ENCODE results near the gene CHD6. TPM values are rescaled to one million over a fixed set of nuclear protein-coding genes. Genes with fewer than 3 reads are reported as not detected.

Gene CHD6
- total RNA-seq, 6 donors from 2014 or later = 25.4 to 62.9 (median 35.3) TPM

DNA sequence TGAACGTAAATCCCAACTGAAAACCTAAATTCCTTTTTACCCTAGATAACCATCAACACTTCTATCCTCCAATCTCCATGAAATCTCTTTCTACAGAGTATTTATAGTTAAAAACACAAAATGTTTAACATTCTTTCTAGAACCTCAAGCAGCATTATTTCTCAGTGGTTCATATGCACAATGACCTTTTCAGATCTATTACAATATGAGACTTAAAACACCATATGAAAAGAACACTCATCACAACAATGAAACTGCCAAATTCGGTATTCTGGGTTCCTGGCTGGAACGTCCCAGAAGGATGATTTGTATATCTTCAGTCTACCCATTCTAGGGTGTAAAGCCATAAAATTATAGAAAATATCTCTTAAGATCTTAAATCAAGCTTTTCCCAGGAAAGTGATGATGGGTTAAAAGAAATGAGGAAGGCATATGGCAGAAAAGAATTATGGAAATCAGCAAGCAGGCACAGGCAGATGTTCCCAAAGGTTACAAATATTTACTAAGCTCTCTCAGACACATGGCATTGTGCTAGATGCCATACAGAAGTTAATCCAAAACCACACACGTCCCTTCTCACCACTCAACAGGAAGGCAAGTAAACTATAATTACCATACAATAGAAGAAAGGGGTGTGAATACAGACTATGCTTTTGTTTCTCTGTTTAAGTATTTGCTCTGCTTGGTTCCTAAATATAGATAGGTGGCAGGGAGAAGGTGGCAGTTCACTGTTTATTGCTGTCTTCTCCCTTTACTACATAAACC lies 118.0 kb downstream of the CHD6 start:
- Histone ChIP-seq H3K4me1 (peaks cover 0 to 5% (median 0%) of the 10 kb centered on the region in 4 donors), H3K4me3 (no peak overlapping the region), H3K9me3 (no peaks in the 10 kb centered on the region), H3K27me3 (no peaks in the 10 kb centered on the region), H3K36me3 (peaks cover 0 to 17% (median 3%) of the 10 kb centered on the region in 4 donors), H3K27ac (no peak overlapping the region)
- 79 to 81% methylated on average over 4 of the region's 4 CpGs for WGBS, 2 donors
- no peak for DNase-seq
- TF ChIP-seq, protein P1, sequence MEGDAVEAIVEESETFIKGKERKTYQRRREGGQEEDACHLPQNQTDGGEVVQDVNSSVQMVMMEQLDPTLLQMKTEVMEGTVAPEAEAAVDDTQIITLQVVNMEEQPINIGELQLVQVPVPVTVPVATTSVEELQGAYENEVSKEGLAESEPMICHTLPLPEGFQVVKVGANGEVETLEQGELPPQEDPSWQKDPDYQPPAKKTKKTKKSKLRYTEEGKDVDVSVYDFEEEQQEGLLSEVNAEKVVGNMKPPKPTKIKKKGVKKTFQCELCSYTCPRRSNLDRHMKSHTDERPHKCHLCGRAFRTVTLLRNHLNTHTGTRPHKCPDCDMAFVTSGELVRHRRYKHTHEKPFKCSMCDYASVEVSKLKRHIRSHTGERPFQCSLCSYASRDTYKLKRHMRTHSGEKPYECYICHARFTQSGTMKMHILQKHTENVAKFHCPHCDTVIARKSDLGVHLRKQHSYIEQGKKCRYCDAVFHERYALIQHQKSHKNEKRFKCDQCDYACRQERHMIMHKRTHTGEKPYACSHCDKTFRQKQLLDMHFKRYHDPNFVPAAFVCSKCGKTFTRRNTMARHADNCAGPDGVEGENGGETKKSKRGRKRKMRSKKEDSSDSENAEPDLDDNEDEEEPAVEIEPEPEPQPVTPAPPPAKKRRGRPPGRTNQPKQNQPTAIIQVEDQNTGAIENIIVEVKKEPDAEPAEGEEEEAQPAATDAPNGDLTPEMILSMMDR (IDR thresholded peaks at IDR 0.05) = no peak
- no peak for ATAC-seq (ENCODE audit: low FRiP score in 2 of 2)

DNA sequence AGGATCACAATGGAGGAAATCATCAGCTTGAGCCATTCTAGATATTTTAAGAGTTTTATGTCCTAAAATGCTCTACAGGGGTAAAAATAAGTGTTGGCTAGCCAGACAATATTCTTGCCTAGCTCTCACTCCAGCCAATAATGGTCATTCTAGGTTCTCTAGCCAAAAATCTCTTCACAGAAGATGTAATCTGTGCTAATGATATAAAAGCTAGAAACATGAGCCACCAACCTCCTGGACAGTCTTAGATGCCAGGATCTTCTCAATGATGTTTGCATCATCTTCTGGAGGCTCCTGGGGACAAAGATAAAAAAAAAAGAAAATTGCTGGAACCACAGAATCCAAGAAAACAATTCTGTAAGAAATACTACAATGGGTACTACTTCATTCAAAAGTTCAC lies 119.1 kb downstream of the CHD6 start:
- Histone ChIP-seq H3K27me3 (no peaks in the 10 kb centered on the region), H3K9me3 (no peaks in the 10 kb centered on the region), H3K36me3 (peaks cover 0 to 17% (median 3%) of the 10 kb centered on the region in 4 donors), H3K4me3 (no peak overlapping the region), H3K4me1 (peaks cover 0 to 5% (median 0%) of the 10 kb centered on the region in 4 donors), H3K27ac (no peak overlapping the region)
- DNase-seq (no peak), ATAC-seq (ENCODE audit: low FRiP score in 2 of 2) (no peak)
- TF ChIP-seq EP300 (IDR thresholded peaks at IDR 0.05) (no peak), POLR2AphosphoS5 (IDR thresholded peaks at IDR 0.05) (no peak), POLR2A (IDR thresholded peaks at IDR 0.05) (no peak)
- TF ChIP-seq, protein P1 (IDR thresholded peaks at IDR 0.05) = no peak

GRCh38 chr20:41497186-41497895 lies 120.8 kb downstream of the CHD6 start:
- Histone ChIP-seq H3K27me3 (no peaks in the 10 kb centered on the region), H3K9me3 (no peaks in the 10 kb centered on the region), H3K36me3 (peaks cover 0 to 32% (median 5%) of the 10 kb centered on the region in 4 donors), H3K27ac (no peak overlapping the region), H3K4me3 (no peak overlapping the region), H3K4me1 (peaks cover 0 to 5% (median 0%) of the 10 kb centered on the region in 4 donors)
- no peak for DNase-seq
- ATAC-seq (ENCODE audit: low FRiP score in 2 of 2) = no peak
- TF ChIP-seq, protein P1 (IDR thresholded peaks at IDR 0.05) = no peak
- TF ChIP-seq POLR2A (IDR thresholded peaks at IDR 0.05) = no peak
- TF ChIP-seq POLR2AphosphoS5 (IDR thresholded peaks at IDR 0.05) = no peak
- no peak for TF ChIP-seq EP300 (IDR thresholded peaks at IDR 0.05)
- WGBS, 2 donors = 73 to 86% methylated on average over 9 of the region's 9 CpGs

- Histone ChIP-seq H3K27ac (no peak overlapping the region), H3K9me3 (no peaks in the 10 kb centered on the region), H3K4me1 (no peaks in the 10 kb centered on the region), H3K36me3 (peaks cover 4 to 61% (median 27%) of the 10 kb centered on the region in 4 donors), H3K4me3 (no peak overlapping the region), H3K27me3 (no peaks in the 10 kb centered on the region)
- ATAC-seq (ENCODE audit: low FRiP score in 2 of 2) (no peak), DNase-seq (no peak)
- 73 to 82% methylated on average over 4 of the region's 4 CpGs for WGBS, 2 donors
- no peak for TF ChIP-seq EP300 (IDR thresholded peaks at IDR 0.05)
- TF ChIP-seq, protein P1 (IDR thresholded peaks at IDR 0.05) = no peak
- TF ChIP-seq POLR2AphosphoS5 (IDR thresholded peaks at IDR 0.05) = no peak
- no peak for TF ChIP-seq POLR2A (IDR thresholded peaks at IDR 0.05)
These were observed 123.7 kb downstream of the CHD6 start for GRCh38 chr20:41494451-41494850.

Measured in upper lobe of left lung (tissue), 6 donors.